Measurements from ENCODE around the gene USP30. TPM values are rescaled to one million over a fixed set of nuclear protein-coding genes. Genes with fewer than 3 reads are reported as not detected.

The USP30 gene
- total RNA-seq, 4 donors from 2014 or later, result 10.5 to 15.4 (median 14.2) TPM

DNA sequence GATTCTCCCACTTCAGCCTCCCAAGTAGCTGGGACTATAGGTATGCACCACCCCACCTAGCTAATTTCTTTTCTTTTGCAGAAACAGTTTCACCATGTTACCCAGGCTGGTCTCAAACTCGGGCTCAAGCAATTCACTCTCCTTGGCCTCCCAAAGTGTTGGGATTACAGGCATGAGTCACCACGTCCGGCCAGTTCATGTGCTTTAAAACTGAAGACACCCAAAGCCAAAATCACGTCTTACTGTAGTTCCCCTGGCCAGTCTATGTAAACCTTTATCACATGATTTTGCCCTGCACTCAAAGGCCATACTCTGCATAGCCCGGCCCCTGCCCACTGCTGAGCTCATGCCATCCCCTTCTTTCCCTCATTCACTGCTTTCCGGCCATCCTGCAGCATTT, 36.4 kb downstream of the USP30 start:
- Histone ChIP-seq H3K27ac (no peak overlapping the region), H3K4me3 (no peak overlapping the region), H3K36me3 (peaks cover 0 to 79% of the 10 kb centered on the region in 2 donors), H3K4me1 (peaks cover 0 to 34% (median 9%) of the 10 kb centered on the region in 3 donors), H3K9me3 (no peaks in the 10 kb centered on the region), H3K27me3 (no peaks in the 10 kb centered on the region)
- ATAC-seq, result no peak
- WGBS, 2 donors (ENCODE audit: low coverage in 1 of 2), result 58 to 69% methylated on average over 6 of the region's 6 CpGs
- no peak for TF ChIP-seq EP300 (IDR thresholded peaks at IDR 0.05)
- no peak for TF ChIP-seq POLR2AphosphoS5 (IDR thresholded peaks at IDR 0.05)
- TF ChIP-seq, protein P1, sequence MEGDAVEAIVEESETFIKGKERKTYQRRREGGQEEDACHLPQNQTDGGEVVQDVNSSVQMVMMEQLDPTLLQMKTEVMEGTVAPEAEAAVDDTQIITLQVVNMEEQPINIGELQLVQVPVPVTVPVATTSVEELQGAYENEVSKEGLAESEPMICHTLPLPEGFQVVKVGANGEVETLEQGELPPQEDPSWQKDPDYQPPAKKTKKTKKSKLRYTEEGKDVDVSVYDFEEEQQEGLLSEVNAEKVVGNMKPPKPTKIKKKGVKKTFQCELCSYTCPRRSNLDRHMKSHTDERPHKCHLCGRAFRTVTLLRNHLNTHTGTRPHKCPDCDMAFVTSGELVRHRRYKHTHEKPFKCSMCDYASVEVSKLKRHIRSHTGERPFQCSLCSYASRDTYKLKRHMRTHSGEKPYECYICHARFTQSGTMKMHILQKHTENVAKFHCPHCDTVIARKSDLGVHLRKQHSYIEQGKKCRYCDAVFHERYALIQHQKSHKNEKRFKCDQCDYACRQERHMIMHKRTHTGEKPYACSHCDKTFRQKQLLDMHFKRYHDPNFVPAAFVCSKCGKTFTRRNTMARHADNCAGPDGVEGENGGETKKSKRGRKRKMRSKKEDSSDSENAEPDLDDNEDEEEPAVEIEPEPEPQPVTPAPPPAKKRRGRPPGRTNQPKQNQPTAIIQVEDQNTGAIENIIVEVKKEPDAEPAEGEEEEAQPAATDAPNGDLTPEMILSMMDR (IDR thresholded peaks at IDR 0.05), result no peak
- no peak for TF ChIP-seq POLR2A (IDR thresholded peaks at IDR 0.05)

DNA sequence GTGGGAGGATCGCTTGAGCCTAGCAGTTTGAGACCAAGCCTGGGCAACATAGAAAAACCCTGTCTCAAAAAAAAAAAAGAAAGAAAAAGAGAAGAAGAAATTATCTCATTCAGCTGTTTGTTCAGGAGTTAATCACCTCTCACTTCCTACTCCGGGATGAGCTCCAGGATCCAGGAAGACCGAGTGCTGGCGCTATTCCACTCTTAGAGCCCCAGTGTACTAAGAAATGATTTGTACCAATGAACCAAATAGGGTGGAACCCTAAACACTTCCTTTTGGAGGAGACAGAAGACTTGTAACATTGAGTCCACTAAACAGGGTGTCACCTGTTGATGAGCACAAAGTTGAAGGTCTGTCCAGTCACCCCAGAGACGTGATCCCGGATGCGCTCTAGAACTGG, 37.3 kb downstream of the USP30 start:
- H3K36me3 ChIP-seq, result peaks cover 0 to 70% of the 10 kb centered on the region in 2 donors
- TF ChIP-seq EP300 (IDR thresholded peaks at IDR 0.05), result no peak
- no peak for TF ChIP-seq POLR2AphosphoS5 (IDR thresholded peaks at IDR 0.05)
- TF ChIP-seq, protein P1 (IDR thresholded peaks at IDR 0.05), result no peak
- TF ChIP-seq POLR2A (IDR thresholded peaks at IDR 0.05), result no peak
- H3K9me3 ChIP-seq, result no peaks in the 10 kb centered on the region
- no peak overlapping the region for H3K4me3 ChIP-seq
- H3K27me3 ChIP-seq, result no peaks in the 10 kb centered on the region
- WGBS, 2 donors (ENCODE audit: low coverage in 1 of 2), result 60 to 74% methylated on average over 1 to 6 of the region's 7 CpGs
- no peak for ATAC-seq
- no peak overlapping the region for H3K27ac ChIP-seq
- peaks cover 0 to 35% (median 9%) of the 10 kb centered on the region in 3 donors for H3K4me1 ChIP-seq

DNA sequence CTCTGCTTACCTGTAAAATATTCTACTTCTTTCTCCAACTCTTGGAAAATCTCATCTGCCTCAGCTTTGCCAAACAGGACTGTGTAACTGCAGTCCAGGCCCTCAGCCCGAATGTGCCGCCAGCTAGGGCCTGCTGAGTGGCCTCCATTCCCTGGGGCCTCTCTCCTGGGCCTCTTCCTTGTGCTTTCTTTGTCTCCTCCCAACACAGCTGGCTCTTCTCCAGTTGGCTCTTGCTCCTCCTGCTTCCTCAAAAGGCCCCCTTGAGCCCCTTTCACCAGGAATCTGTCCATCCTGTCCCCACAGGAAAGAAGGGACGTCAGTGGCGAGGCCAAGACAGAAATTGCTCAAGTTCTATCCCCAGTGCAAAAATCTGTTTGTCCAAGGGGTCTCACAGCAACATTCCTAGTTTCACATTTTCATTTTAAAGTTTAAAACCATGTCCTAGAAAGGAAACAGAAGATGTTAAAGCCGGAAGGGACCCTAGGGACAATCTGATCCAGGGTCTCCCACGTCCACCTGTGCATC, 40.2 kb downstream of the USP30 start:
- H3K27me3 ChIP-seq, result no peaks in the 10 kb centered on the region
- H3K36me3 ChIP-seq, result peaks cover 0 to 42% of the 10 kb centered on the region in 2 donors
- 52 to 53% methylated on average over 5 to 6 of the region's 6 CpGs for WGBS, 2 donors (ENCODE audit: low coverage in 1 of 2)
- ATAC-seq, result no peak
- H3K4me3 ChIP-seq, result peak overlapping the region; percentile 58 to 60
- H3K27ac ChIP-seq, result peak overlapping the region; percentile 62 to 81 (median 74)
- peaks cover 0 to 41% (median 15%) of the 10 kb centered on the region in 3 donors for H3K4me1 ChIP-seq
- H3K9me3 ChIP-seq, result no peaks in the 10 kb centered on the region
- TF ChIP-seq POLR2A (IDR thresholded peaks at IDR 0.05) (no peak), POLR2AphosphoS5 (IDR thresholded peaks at IDR 0.05) (no peak), EP300 (IDR thresholded peaks at IDR 0.05) (no peak)
- TF ChIP-seq, protein P1 (IDR thresholded peaks at IDR 0.05), result no peak

DNA sequence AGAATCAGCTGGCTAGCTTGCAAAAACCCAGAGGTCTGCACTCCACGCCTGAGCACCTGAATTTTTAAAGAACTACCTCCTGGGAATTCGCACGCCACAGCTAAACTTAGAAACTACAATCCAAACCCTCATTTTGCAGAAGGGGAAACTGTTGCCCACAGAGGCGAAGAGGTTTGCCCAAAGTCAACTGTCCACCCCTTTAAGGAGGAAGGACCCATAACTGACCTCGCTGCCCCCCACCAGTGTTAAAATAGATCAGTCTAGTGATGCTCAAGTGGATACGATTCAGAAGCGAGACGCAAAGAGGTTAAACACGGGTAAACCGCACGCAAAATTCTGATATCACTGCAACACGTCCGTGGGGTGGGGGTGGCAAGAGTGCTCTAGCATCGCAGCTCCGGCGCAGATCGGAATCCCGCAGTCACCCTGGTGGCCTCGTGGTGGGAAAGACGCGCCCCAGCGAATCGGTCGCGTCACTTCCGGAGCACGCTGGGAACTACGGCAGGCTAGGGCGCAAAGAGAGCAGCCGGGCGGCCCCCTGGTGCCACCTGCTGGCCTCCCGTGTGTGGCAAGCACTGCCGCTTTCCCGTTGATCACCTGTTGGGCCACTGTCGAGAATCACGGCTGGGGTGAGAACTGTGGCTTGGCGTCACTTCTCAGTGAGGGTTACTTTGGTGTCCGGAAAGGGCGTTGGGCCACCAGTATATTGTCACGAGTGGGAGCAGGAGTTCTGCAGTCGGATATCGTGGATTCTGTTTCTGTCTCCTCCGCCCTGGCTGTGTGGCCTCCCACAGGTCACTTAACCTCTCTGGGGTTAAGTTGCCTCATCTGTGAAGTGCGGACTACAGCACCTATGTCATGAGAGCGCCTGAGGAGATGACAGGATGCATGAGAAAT, 40.9 kb downstream of the USP30 start, which contains the start of gene ALKBH2:
Gene ALKBH2 (minus strand): TSS at position 451 of the 897 bp plus-strand sequence. CDS start 686 bp downstream, outside the sequence.
- Histone ChIP-seq H3K4me3 (peak within 1 kb of the TSS; percentile 58 to 60), H3K27ac (peak within 1 kb of the TSS; percentile 62 to 81 (median 74)), H3K4me1 (peaks cover 0 to 44% (median 16%) of the 10 kb centered on the region in 3 donors), H3K27me3 (no peaks in the 10 kb centered on the region), H3K9me3 (no peaks in the 10 kb centered on the region), H3K36me3 (peaks cover 0 to 35% of the 10 kb centered on the region in 2 donors)
- WGBS, 2 donors (ENCODE audit: low coverage in 1 of 2), result 0 to 7% methylated on average over 1 to 17 of the region's 45 CpGs
- TF ChIP-seq POLR2A (IDR thresholded peaks at IDR 0.05) (peak; percentile 27 to 41), EP300 (IDR thresholded peaks at IDR 0.05) (no peak), POLR2AphosphoS5 (IDR thresholded peaks at IDR 0.05) (peak; percentile 86)
- TF ChIP-seq, protein P1 (IDR thresholded peaks at IDR 0.05), result peak; percentile 94 to 99 (median 98)
- ATAC-seq, result peak; percentile 80

Measured in gastroesophageal sphincter (tissue), 4 donors.